Stimulated activated naive CD8-positive, alpha-beta T cell treated with anti-CD3 and anti-CD28 coated beads, Interleukin-15, Interleukin-2, amounts not matched to agents 100 ng/mL and 50 ng/mL, for 24 hours (primary cell): ENCODE data around the gene MAD1L1.
"Not testable (repeated sequence)": the region's sequence is repeated elsewhere in the genome, so short reads cannot be mapped to it uniquely, and the experiment has no call there.

Experiments
- H3K27ac Mint-ChIP-seq: one replicate; pipeline ENCODE4 v1.8.0; 2021; ENCODE audit warnings: mild to moderate bottlenecking, mixed read lengths
- H3K27me3 Mint-ChIP-seq: one replicate; pipeline ENCODE4 v1.8.0; 2021; ENCODE audit warnings: mixed read lengths
- H3K36me3 Mint-ChIP-seq: one replicate; pipeline ENCODE4 v1.8.0; 2021; ENCODE audit warnings: low read depth, mixed read lengths
- H3K4me1 Mint-ChIP-seq: one replicate; pipeline ENCODE4 v1.8.0; 2021; ENCODE audit warnings: low read depth, mixed read lengths
- H3K4me3 Mint-ChIP-seq: one replicate; pipeline ENCODE4 v1.8.0; 2021; ENCODE audit warnings: mild to moderate bottlenecking, mixed read lengths
- H3K9me3 Mint-ChIP-seq: one replicate; pipeline ENCODE4 v1.8.0; 2021; ENCODE audit warnings: mixed read lengths

MAD1L1 gene

DNA sequence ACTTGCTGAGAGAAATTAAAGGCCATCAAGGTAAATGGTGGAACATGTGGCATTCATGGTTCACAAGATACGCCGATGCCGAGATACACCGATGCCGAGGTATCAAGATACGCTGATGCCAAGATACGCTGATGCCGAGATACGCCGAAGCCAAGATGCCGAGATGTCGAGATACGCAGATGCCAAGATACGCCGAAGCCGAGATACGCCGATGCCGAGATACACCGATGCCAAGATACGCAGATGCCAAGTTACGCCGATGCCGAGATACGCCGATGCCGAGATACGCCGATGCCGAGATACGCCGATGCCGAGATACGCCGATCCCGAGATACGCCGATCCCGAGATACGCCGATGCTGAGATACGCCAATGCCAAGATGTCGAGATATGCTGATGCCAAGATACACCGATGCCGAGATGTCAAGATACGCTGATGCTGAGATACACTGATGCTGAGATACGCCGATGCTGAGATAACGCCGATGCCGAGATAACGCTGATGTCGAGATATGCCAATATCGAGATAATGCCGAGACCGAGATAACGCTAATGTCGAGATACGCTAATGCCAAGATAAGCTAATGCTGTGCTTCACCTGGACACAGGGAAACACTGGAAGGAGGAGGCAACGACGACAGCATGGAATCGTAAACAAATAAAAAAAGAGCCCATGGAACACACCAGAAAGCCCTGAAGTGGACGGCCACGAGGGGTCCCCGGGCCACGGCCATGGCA lies 172.6 kb downstream of the MAD1L1 start:
- Mint-ChIP-seq H3K9me3 (peaks cover 8% of the 10 kb centered on the region), H3K36me3 (peaks cover 15% of the 10 kb centered on the region), H3K27me3 (no peaks in the 10 kb centered on the region), H3K4me3 (no peak overlapping the region), H3K27ac (no peak overlapping the region), H3K4me1 (peaks cover 19% of the 10 kb centered on the region)

DNA sequence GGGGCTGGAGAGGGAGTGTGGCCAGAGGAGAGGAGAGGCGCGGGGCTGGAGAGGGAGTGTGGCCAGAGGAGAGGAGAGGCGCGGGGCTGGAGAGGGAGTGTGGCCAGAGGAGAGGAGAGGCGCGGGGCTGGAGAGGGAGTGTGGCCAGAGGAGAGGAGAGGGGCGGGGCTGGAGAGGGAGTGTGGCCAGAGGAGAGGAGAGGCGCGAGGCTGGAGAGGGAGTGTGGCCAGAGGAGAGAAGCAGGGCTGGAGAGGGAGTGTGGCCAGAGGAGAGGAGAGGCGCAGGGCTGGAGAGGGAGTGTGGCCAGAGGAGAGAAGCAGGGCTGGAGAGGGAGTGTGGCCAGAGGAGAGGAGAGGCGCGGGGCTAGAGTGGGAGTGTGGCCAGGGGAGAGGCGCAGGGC lies 174.5 kb downstream of the MAD1L1 start:
- not testable (repeated sequence) for H3K4me3 Mint-ChIP-seq, H3K27ac Mint-ChIP-seq, H3K4me1 Mint-ChIP-seq, H3K27me3 Mint-ChIP-seq, H3K9me3 Mint-ChIP-seq
- H3K36me3 Mint-ChIP-seq: peaks cover 15% of the 10 kb centered on the region

DNA sequence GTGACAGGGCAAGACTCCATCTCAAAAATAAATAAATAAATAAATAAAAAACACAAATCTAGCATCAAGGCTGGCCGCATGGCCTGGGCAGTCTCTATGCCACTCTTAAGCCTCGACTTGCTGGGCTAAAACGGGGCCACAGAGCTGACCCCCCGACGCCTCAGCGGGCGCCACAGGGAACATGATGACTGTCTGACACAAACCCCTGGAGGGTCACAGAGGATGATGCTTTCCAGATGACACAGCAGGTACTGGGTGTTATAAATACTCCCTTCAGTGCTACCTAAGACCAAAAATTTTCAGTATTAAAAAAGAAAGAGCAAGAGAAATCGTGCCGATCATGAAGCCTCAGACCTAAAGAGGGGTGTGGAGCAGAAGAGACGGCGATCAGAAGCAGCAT lies 176.8 kb downstream of the MAD1L1 start:
- no peaks in the 10 kb centered on the region for H3K27me3 Mint-ChIP-seq
- no peak overlapping the region for H3K4me3 Mint-ChIP-seq
- peaks cover under 1% of the 10 kb centered on the region for H3K4me1 Mint-ChIP-seq
- peaks cover 8% of the 10 kb centered on the region for H3K9me3 Mint-ChIP-seq
- H3K27ac Mint-ChIP-seq: no peak overlapping the region
- peaks cover 15% of the 10 kb centered on the region for H3K36me3 Mint-ChIP-seq

DNA sequence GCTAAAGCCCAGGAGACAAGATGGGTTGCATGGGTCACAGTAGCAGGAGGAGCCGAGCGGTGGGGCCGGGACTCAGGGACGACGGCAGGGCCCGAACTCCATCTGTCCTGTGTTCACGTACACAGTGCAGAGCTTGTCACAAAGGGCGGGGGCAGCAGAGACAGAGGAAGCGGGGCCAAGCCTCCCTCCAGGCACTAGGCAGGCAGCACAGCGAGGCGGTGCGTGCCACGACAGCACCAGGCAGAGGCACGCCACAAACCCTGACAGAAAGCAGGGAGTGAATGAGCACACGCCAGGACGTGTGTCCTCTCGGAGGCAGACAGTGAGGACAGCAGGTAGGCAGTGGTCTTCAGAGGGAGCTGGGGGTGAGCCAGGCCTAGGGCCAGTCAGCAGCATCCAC lies 177.8 kb downstream of the MAD1L1 start:
- H3K4me3 Mint-ChIP-seq: no peak overlapping the region
- H3K9me3 Mint-ChIP-seq: peaks cover 4% of the 10 kb centered on the region
- H3K27me3 Mint-ChIP-seq: no peaks in the 10 kb centered on the region
- no peak overlapping the region for H3K27ac Mint-ChIP-seq
- peaks cover 5% of the 10 kb centered on the region for H3K36me3 Mint-ChIP-seq
- peaks cover 10% of the 10 kb centered on the region for H3K4me1 Mint-ChIP-seq

DNA sequence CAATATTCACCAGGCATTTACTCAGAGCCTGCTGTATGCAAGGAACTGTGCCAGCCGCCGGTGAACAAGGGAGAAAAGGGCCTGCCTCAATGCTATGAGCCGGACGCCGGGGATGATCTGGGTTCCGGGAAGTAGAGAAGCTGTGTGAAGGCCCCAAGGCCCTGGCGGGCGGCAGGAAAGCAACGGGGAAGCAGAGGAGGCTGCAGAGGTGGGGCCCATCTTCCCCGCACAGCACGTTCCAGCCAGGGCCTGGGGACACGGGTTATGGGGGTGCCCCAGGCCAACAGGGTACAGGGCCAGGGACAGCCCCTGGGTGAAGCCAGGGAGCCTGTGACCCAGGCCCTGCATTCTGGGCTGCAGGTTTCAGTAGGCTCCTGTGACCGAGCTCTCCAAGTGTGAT lies 179.3 kb downstream of the MAD1L1 start:
- no peak overlapping the region for H3K27ac Mint-ChIP-seq
- peaks cover 22% of the 10 kb centered on the region for H3K4me1 Mint-ChIP-seq
- H3K4me3 Mint-ChIP-seq: no peak overlapping the region
- H3K36me3 Mint-ChIP-seq: no peaks in the 10 kb centered on the region
- no peaks in the 10 kb centered on the region for H3K27me3 Mint-ChIP-seq
- H3K9me3 Mint-ChIP-seq: no peaks in the 10 kb centered on the region

DNA sequence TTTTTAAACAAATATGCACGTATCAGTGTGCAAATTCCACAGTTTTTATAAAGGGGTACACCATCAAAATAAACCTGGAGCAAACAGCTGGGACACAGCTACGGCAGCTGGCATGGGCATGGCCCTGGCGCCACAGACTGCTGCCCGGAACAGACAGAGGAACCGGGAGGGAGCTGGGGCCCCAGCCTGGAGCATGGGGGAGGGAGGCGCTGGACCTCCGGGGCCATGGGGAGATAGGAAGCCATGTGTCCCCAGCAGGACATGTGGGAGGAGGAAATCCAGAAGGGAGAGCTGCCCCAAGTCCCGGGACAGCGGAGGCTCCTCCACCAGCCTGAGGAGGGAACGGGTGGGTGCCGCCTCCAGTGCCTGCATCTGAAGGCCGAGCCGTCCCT lies 180.1 kb downstream of the MAD1L1 start:
- H3K4me3 Mint-ChIP-seq: no peak overlapping the region
- H3K27ac Mint-ChIP-seq: no peak overlapping the region
- no peaks in the 10 kb centered on the region for H3K27me3 Mint-ChIP-seq
- peaks cover 26% of the 10 kb centered on the region for H3K4me1 Mint-ChIP-seq
- H3K9me3 Mint-ChIP-seq: no peaks in the 10 kb centered on the region
- no peaks in the 10 kb centered on the region for H3K36me3 Mint-ChIP-seq

DNA sequence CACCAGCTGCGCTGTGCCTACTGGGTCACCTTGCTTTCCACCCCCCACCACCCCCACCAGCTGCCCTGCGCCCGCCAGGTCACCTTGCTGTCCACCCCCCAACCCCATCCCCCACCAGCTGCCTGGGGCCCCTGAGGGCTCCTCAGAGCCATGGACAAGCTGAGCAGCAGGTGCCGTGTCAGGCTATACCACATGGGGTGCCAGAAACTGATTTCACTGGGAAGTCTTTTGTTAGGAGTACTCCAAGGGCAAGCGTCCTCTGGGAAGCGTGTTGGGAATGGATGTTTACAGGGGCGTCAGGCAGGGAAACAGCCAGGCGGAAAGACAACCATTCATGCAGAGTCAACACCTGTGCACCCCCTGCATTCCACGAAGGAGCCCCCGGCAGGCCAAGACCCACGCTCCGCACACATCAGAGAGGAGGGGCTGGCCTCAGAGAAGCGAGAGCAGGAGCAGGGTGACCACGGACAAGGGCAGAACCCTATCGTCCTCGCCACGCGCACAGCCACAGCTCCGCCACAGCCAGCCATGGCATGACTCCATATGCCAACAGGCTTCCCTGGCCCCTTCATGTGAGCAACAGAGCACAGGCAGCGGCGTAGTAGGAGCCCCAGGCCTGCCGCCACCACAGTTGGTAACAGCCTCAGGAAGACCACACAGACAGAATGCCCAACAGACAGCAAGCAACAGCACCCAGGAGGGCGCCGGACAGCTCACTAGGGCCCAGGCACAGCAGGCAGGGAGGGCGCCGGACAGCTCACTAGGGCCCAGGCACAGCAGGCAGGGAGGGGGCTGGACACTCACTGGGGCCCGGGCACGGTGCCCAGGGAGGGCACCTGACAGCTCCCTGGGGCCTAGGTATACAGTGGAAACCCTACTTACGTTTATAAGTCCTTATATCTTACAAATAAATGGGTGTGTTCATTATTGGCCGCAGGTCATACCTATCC lies 180.8 kb downstream of the MAD1L1 start:
- Mint-ChIP-seq H3K27ac (no peak overlapping the region), H3K27me3 (no peaks in the 10 kb centered on the region), H3K9me3 (no peaks in the 10 kb centered on the region), H3K4me1 (peaks cover 27% of the 10 kb centered on the region), H3K4me3 (no peak overlapping the region), H3K36me3 (no peaks in the 10 kb centered on the region)

DNA sequence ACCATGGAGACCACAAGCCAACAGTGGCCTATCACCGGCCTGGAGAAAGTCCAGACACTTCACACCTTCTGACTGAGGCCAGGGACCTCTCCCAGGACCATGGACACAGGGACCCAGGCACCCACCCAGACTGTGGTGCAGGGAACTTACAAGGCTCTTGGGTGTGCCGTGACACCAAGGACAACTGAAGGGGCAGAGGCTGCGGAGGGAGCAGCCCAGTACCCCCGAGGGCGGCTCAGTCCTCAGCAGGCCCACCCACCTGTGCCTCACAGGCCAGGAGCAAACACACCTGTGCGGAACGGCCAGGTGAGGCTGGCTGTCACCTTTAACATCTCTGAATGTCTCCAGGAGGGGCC lies 182.3 kb downstream of the MAD1L1 start:
- no peak overlapping the region for H3K4me3 Mint-ChIP-seq
- no peaks in the 10 kb centered on the region for H3K36me3 Mint-ChIP-seq
- no peaks in the 10 kb centered on the region for H3K27me3 Mint-ChIP-seq
- H3K9me3 Mint-ChIP-seq: no peaks in the 10 kb centered on the region
- H3K4me1 Mint-ChIP-seq: peaks cover 27% of the 10 kb centered on the region
- no peak overlapping the region for H3K27ac Mint-ChIP-seq

DNA sequence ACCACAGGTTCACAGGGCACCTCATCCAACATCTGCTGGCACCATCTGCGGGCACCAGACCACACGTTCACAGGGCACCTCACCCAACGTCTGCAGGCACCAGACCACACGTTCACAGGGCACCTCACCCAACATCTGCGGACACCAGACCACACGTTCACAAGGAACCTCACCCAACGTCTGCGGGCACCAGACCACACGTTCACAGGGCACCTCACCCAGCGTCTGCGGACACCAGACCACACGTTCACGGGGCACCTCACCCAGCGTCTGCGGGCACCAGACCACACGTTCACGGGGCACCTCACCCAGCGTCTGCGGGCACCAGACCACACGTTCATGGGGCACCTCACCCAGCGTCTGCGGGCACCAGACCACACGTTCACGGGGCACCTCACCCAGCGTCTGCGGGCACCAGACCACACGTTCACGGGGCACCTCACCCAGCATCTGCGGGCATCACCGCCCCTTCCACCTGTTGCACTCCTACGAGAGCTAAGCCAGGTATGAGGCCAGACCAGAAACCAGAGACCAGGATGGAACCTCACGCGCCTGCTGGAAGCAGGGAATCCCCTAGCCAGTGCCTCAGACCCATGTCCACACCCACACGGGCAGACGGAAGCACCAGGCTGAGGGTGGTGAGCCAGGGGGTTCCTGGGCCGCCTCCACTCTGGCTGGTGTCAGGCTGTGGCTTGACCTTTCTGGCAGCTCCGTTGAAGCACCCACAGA lies 182.8 kb downstream of the MAD1L1 start:
- Mint-ChIP-seq H3K27me3 (no peaks in the 10 kb centered on the region), H3K4me3 (no peak overlapping the region), H3K4me1 (peaks cover 27% of the 10 kb centered on the region), H3K9me3 (no peaks in the 10 kb centered on the region), H3K27ac (no peak overlapping the region), H3K36me3 (no peaks in the 10 kb centered on the region)

DNA sequence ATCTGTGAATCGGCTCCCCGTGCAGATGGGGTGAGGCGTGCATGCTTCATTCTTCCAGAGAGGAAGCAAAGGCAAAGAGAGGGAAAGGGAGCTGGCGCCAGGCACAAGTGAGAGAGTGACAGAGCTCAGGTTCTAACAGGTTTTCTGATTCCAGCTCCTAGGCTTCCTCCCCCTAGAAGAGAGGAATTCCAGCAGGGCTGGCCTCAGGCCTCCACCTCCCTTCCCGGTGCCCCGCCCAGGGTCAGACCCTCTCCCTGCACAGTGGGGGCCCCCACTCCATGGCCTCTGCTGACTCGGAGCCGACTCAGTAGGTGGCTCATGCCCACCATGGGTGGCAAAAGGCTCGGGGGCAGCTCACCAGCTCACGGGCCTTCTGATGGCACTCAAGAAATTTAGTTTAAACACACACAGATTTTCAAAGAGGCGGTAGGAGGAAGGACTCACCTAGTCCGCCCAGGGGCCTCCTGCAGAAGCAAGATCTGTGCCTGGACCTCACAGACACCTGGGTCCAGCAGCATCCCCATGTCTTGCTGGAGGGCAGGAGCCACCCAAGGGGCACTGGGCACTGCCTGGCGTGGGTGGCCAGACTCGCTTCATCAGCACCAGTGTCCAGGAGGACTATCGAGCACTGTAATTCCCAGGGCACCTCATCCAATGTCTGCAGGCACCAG lies 183.5 kb downstream of the MAD1L1 start:
- Mint-ChIP-seq H3K4me3 (no peak overlapping the region), H3K36me3 (no peaks in the 10 kb centered on the region), H3K4me1 (peaks cover 27% of the 10 kb centered on the region), H3K27ac (no peak overlapping the region), H3K9me3 (no peaks in the 10 kb centered on the region), H3K27me3 (no peaks in the 10 kb centered on the region)

DNA sequence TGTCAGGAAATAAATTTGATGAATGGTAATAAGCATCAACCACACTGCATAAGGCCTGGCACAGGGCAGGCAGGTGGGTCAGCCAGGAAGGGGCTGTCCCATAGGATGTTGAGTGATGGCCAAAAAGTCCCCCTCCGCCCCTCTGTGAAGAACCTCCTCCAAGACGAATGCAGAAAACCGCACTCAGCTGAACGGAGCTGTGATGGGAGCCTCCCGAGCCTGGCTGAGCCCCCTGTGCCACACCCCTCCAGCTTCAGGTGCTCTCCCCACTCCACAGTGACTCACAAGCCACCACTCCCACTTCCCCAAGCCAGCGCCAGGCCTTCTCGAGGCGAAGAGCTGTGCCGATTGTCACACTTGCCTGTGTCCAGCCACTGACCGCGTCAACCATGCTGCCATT lies 184.2 kb downstream of the MAD1L1 start:
- H3K36me3 Mint-ChIP-seq: no peaks in the 10 kb centered on the region
- H3K27me3 Mint-ChIP-seq: no peaks in the 10 kb centered on the region
- H3K27ac Mint-ChIP-seq: no peak overlapping the region
- H3K9me3 Mint-ChIP-seq: no peaks in the 10 kb centered on the region
- H3K4me3 Mint-ChIP-seq: no peak overlapping the region
- peaks cover 27% of the 10 kb centered on the region for H3K4me1 Mint-ChIP-seq

DNA sequence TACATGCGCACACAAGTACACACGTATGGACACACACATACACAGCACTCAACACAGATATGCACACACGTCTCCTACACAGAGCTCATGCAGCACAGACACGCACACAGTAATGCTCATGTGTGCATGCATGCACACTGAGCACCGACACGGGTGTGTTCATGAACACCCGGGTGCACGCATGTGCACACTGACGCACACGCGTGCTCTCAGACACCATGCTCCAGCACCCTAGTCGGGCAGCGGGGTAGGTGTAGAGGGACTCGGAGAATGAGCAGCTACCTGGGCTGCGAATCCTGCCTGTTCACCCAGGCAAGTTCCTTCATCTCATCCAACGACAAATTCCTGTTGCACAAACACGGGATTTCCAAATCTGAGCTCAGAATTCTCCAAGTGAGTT lies 184.7 kb downstream of the MAD1L1 start:
- H3K4me3 Mint-ChIP-seq: no peak overlapping the region
- H3K27ac Mint-ChIP-seq: no peak overlapping the region
- H3K4me1 Mint-ChIP-seq: peaks cover 27% of the 10 kb centered on the region
- peaks cover 3% of the 10 kb centered on the region for H3K36me3 Mint-ChIP-seq
- H3K9me3 Mint-ChIP-seq: no peaks in the 10 kb centered on the region
- H3K27me3 Mint-ChIP-seq: no peaks in the 10 kb centered on the region

DNA sequence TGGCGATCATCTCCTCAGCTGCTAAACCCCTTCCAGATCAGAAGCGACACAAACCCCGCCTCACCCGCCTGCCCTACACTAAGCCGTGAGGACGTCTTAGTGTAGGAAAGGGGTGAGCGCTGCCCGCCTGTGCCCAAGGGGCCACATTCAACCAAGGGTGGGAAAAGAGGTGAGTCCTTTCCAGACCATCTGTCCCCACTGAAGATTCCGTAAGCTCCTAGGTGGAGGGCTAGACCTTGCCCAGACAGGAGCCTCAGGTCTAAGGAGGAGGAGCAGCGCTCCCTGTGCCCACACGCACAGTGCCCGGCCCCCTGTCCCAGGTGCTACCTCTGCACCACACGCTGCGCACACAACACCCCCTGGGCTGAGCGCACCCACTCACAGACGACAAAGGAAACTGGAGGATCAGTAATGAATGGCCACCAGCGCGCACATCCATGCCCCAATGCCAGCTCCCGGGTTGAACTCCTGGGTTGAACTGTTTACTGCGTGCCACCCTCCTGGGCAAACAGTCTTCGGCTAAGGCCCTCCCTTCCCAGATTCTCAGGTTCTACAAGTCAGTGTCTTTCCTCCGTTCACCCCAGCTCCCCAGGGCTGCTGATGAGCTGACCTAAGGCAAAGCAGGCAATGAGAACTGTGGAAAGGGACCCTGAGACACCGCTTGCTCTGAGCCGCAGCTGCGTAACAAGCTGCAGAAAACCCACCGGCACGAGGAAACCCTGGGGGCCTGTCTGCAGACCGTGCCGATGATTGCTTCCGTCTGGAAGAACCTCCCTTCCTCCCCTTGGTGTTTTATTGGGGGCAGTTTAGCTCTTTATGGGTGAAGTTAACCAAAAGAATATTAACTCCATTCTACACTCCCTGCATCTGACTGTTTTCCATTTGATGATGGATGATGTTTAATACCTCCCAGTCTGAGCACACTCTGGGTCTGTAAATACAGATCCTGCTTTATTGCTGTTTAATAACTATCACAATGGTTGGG lies 185.9 kb downstream of the MAD1L1 start:
- H3K4me3 Mint-ChIP-seq: no peak overlapping the region
- H3K36me3 Mint-ChIP-seq: peaks cover 15% of the 10 kb centered on the region
- H3K4me1 Mint-ChIP-seq: peaks cover 30% of the 10 kb centered on the region
- no peaks in the 10 kb centered on the region for H3K27me3 Mint-ChIP-seq
- no peaks in the 10 kb centered on the region for H3K9me3 Mint-ChIP-seq
- H3K27ac Mint-ChIP-seq: no peak overlapping the region
